IMR-90 (cell line): ENCODE data around the gene CTIF. TPM values are rescaled to one million over a fixed set of nuclear protein-coding genes. Genes with fewer than 3 reads are reported as not detected.

Experiments
- ATAC-seq: fragments of 200-7000 bp; cut with Tn5 transposase; 2 replicates; pipeline ENCODE4 v1.9.1; 2020; ENCODE audit warnings: low read depth, mild to moderate bottlenecking, moderate library complexity
- BruUV-seq: library from RNA; stranded (reverse); fragments of 400-500 nt; replicated peaks from 2 replicates; lab custom pipeline; 2021; lab: Mats Ljungman, UMichigan
- CTCF ChIA-PET: fragments of 300-600 bp; formaldehyde crosslinking; extraction: SDS; loops from one replicate; lab custom pipeline; 2021; ENCODE audit warnings: antibody characterized with exemption; lab: Yijun Ruan, JAX
- POLR2A ChIA-PET: fragments of 300-600 bp; sonication (Branson Sonifier 250); formaldehyde crosslinking; loops from one replicate; lab custom pipeline; 2022; ENCODE audit warnings: antibody characterized with exemption; ENCODE audit not compliant: unreplicated experiment; lab: Charles Lee
- DNase-seq: peaks from one replicate; pipeline ENCODE4 v3.0.0; 2013
- H2AFZ ChIP-seq: replicated peaks from 2 replicates; pipeline ENCODE3; 2013; ENCODE audit warnings: low read length, mild to moderate bottlenecking; ENCODE audit not compliant: poor library complexity
- H2AK5ac ChIP-seq: 2 replicates; pipeline ENCODE4 v1.6.1; 2013; ENCODE audit warnings: low read depth, low read length, inconsistent platforms
- H2AK9ac ChIP-seq: replicated peaks from 2 replicates; pipeline ENCODE3; 2013; ENCODE audit warnings: mild to moderate bottlenecking, low read depth, low read length, moderate library complexity; ENCODE audit not compliant: poor library complexity
- H2BK120ac ChIP-seq: 2 replicates; pipeline ENCODE4 v1.6.1; 2013; ENCODE audit warnings: low read depth, low read length, inconsistent platforms
- H2BK15ac ChIP-seq: 3 replicates; pipeline ENCODE4 v1.6.1; 2013; ENCODE audit warnings: low read depth, low read length, inconsistent platforms
- H2BK20ac ChIP-seq: 2 replicates; pipeline ENCODE4 v1.6.1; 2013; ENCODE audit warnings: low read depth, mild to moderate bottlenecking, inconsistent platforms, low read length, moderate library complexity
- H2BK5ac ChIP-seq: 2 replicates; pipeline ENCODE4 v1.6.1; 2013; ENCODE audit warnings: mild to moderate bottlenecking, low read depth, low read length, inconsistent platforms; ENCODE audit not compliant: poor library complexity, severe bottlenecking
- H3K14ac ChIP-seq: replicated peaks from 2 replicates; pipeline ENCODE4 v1.6.1; 2013; ENCODE audit warnings: low read depth, low read length, inconsistent platforms
- H3K18ac ChIP-seq: 2 replicates; pipeline ENCODE4 v1.6.1; 2013; ENCODE audit warnings: low read depth, low read length, control low read depth
- H3K23ac ChIP-seq: 2 replicates; pipeline ENCODE4 v1.6.1; 2013; ENCODE audit warnings: low read depth, low read length, inconsistent platforms
- H3K27ac ChIP-seq: 2 replicates; pipeline ENCODE4 v1.5.1; 2013; ENCODE audit warnings: mild to moderate bottlenecking, control low read depth, low read length; ENCODE audit not compliant: insufficient read depth
- H3K27me3 ChIP-seq: 2 replicates; pipeline ENCODE4 v1.6.1; 2013; ENCODE audit warnings: low read length; ENCODE audit not compliant: control insufficient read depth, insufficient read depth
- H3K36me3 ChIP-seq: 2 replicates; pipeline ENCODE4 v1.6.1; 2013; ENCODE audit warnings: low read length, mixed read lengths; ENCODE audit not compliant: control insufficient read depth, insufficient read depth
- H3K4ac ChIP-seq: 2 replicates; pipeline ENCODE4 v1.6.1; 2013; ENCODE audit warnings: low read depth, low read length, inconsistent platforms
- H3K4me1 ChIP-seq: 2 replicates; pipeline ENCODE4 v1.6.1; 2013; ENCODE audit warnings: low read length, mixed read lengths; ENCODE audit not compliant: control insufficient read depth, insufficient read depth
- H3K4me2 ChIP-seq: 2 replicates; pipeline ENCODE4 v1.6.1; 2013; ENCODE audit warnings: low read depth, mild to moderate bottlenecking, control low read depth, low read length, moderate library complexity
- H3K4me3 ChIP-seq: 2 replicates; pipeline ENCODE4 v1.5.1; 2013; ENCODE audit warnings: low read depth, mild to moderate bottlenecking, control low read depth, low read length, moderate library complexity; ENCODE audit not compliant: insufficient read depth
- H3K56ac ChIP-seq: 2 replicates; pipeline ENCODE4 v1.6.1; 2013; ENCODE audit warnings: low read length, inconsistent platforms; ENCODE audit not compliant: insufficient read depth; ENCODE audit errors: extremely low read depth
- H3K79me1 ChIP-seq, 2 experiments: 2 replicates each; pipeline ENCODE4 v1.6.1; 2013; ENCODE audit warnings: low read length in 2 of 2, inconsistent platforms in 1 of 2, low read depth in 1 of 2
- H3K9ac ChIP-seq: 2 replicates; pipeline ENCODE4 v1.6.1; 2013; ENCODE audit warnings: low read depth, low read length, control low read depth
- H3K9me1 ChIP-seq: 2 replicates; pipeline ENCODE4 v1.6.1; 2013; ENCODE audit warnings: low read length, inconsistent platforms; ENCODE audit not compliant: insufficient read depth
- H3K9me3 ChIP-seq: 2 replicates; pipeline ENCODE4 v1.6.1; 2013; ENCODE audit warnings: low read length; ENCODE audit not compliant: control insufficient read depth, insufficient read depth
- H4K20me1 ChIP-seq: 2 replicates; pipeline ENCODE4 v1.6.1; 2013; ENCODE audit warnings: low read length, inconsistent platforms; ENCODE audit not compliant: insufficient read depth
- H4K5ac ChIP-seq: 2 replicates; pipeline ENCODE4 v1.6.1; 2013; ENCODE audit warnings: mild to moderate bottlenecking, low read depth, low read length, control low read depth
- H4K8ac ChIP-seq, 2 experiments: 2 replicates each; pipeline ENCODE4 v1.6.1; 2013; ENCODE audit warnings: low read depth in 2 of 2, low read length in 2 of 2, control low read depth in 1 of 2, inconsistent platforms in 1 of 2
- H4K91ac ChIP-seq: 2 replicates; pipeline ENCODE4 v1.6.1; 2013; ENCODE audit warnings: low read depth, low read length, inconsistent platforms; ENCODE audit not compliant: insufficient read depth
- CHD1 ChIP-seq: IDR thresholded peaks from 2 replicates; pipeline ENCODE4 v1.6.1; 2012; ENCODE audit warnings: low read depth, low read length, improper control_type of control experiment
- FOS ChIP-seq: fragments of 150-350 bp; IDR thresholded peaks from 2 replicates; pipeline ENCODE4 v1.6.1; 2016; ENCODE audit warnings: low read depth, low read length
- NFE2L2 ChIP-seq: fragments of 150-350 bp; IDR thresholded peaks from 2 replicates; pipeline ENCODE4 v1.6.1; 2016; ENCODE audit warnings: low read depth, mild to moderate bottlenecking, low read length
- RFX5 ChIP-seq: IDR thresholded peaks from 2 replicates; pipeline ENCODE4 v1.8.0; 2012; ENCODE audit warnings: low read depth, mild to moderate bottlenecking, low read length, moderate library complexity
- WGBS, 2 experiments: methylation state at CpG; one replicate each; pipeline versions ENCODE4 v1.1.5 to v1.1.7; 2013; ENCODE audit warnings: missing lambda C conversion rate in 2 of 2; ENCODE audit not compliant: insufficient read length in 1 of 2; ENCODE audit errors: extremely low coverage in 2 of 2; 5-methylcytosine and 5-hydroxymethylcytosine counted together
- dilution Hi-C: fragments of 300-500 bp; cut with HindIII; formaldehyde crosslinking; loops from one replicate; pipeline ENCODE4 v1.14.3; 2018; ENCODE audit warnings: low sequenced_read_pairs; ENCODE audit not compliant: unreplicated experiment
- in situ Hi-C: fragments of 300-500 bp; cut with MboI; formaldehyde crosslinking; loops from 3 replicates; pipeline ENCODE4 v1.14.3; 2019; ENCODE audit warnings: low sequenced_read_pairs, inconsistent platforms, mixed read lengths
- intact Hi-C: fragments of 100-400 bp; cut with micrococcal nuclease; formaldehyde crosslinking; loops from 2 replicates; pipeline ENCODE4 v1.10.0; 2022
- polyA plus RNA-seq, 3 experiments: library from polyadenylated mRNA; depleted of rRNA; stranded (reverse); fragments of >200 nt; gene quantifications; 2 replicates each; pipeline ENCODE4 v1.2.3, GENCODE V29; 2012; ENCODE audit warnings: low replicate concordance in 1 of 3
- total RNA-seq: library from RNA; depleted of rRNA; stranded (reverse); fragments of >200 nt; gene quantifications from 2 replicates; pipeline ENCODE4 v1.2.3, GENCODE V29; 2012

CTIF gene
- total and polyA plus RNA-seq, 2 of the 4 experiments (the other 2 are of a cell fraction) = 25.1 to 57.0 TPM

GRCh38 chr18:48728204-48728833, 189.5 kb downstream of the CTIF start (continued):
- TF ChIP-seq FOS = 0 out of 2 replicates have a peak, but pooled peaks have one; percentile 8

- no peak overlapping the region for H3K4me2 ChIP-seq
- peak overlapping the region; percentile 85; the same call in 1 of the 3 replicates for H2BK15ac ChIP-seq
- H2AK5ac ChIP-seq = peak overlapping the region; percentile 96; the same call in 1 of the 2 replicates
- peak overlapping the region; percentile 15; the same call in 1 of the 2 replicates for H4K91ac ChIP-seq
- H3K4ac ChIP-seq = peak overlapping the region; percentile 88
- dilution Hi-C loops = no loop called here
- H2BK20ac ChIP-seq = peak overlapping the region; percentile 84; the same call in 1 of the 2 replicates
- peak overlapping the region in 1 of 2 experiments; percentile 44; a peak in 1 of 4 replicates for H4K8ac ChIP-seq
- H2BK5ac ChIP-seq = no peak overlapping the region
- no peak overlapping the region for H3K4me3 ChIP-seq
- no peak overlapping the region for H3K27ac ChIP-seq
- in situ Hi-C loops = no loop called here
- BruUV-seq = no TSS peak
- H4K20me1 ChIP-seq = peaks cover 14% of the 10 kb centered on the region
- WGBS, 2 experiments = 50% methylated on average over 2 of the region's 8 CpGs; no CpG with 5 or more reads in 1 of the 2 experiments
- no peak overlapping the region for H3K56ac ChIP-seq
- ChIA-PET POLR2A (no interaction called here), CTCF (no interaction called here)
- H3K9me1 ChIP-seq = peaks cover 20% of the 10 kb centered on the region
- peaks cover 30% of the 10 kb centered on the region for H3K36me3 ChIP-seq
- H3K14ac ChIP-seq = peak overlapping the region; percentile 87
- ATAC-seq (no peak), DNase-seq (peak; percentile 34)
- H3K79me1 ChIP-seq = peaks cover 42 to 87% of the 10 kb centered on the region in 2 experiments
- peaks cover 17% of the 10 kb centered on the region for H3K4me1 ChIP-seq
- H2AK9ac ChIP-seq = peak overlapping the region; percentile 53
- no peak overlapping the region for H4K5ac ChIP-seq
- no peak overlapping the region for H3K9ac ChIP-seq
- H2AFZ ChIP-seq = no peak overlapping the region
- peak overlapping the region; percentile 83 for H2BK120ac ChIP-seq
- H3K23ac ChIP-seq = peak overlapping the region; percentile 78; the same call in 1 of the 2 replicates
- H3K9me3 ChIP-seq = peaks cover 21% of the 10 kb centered on the region
- TF ChIP-seq NFE2L2 = no peak
- TF ChIP-seq CHD1 = no peak
- no peak for TF ChIP-seq RFX5
- TF ChIP-seq FOS = no peak
- intact Hi-C loops = no loop called here
- no peaks in the 10 kb centered on the region for H3K27me3 ChIP-seq
- H3K18ac ChIP-seq = peak overlapping the region; percentile 18; the same call in 1 of the 2 replicates
Observed at GRCh38 chr18:48729404-48729803, 190.6 kb downstream of the CTIF start.
